WTC11 (cell line): ENCODE data around the gene GOSR1. TPM values are rescaled to one million over a fixed set of nuclear protein-coding genes. Genes with fewer than 3 reads are reported as not detected.
"Not testable (repeated sequence)": the region's sequence is repeated elsewhere in the genome, so short reads cannot be mapped to it uniquely, and the experiment has no call there.

Experiments
- ATAC-seq: fragments of 200-7000 bp; cut with Tn5 transposase; 2 replicates; pipeline ENCODE4 v1.10.0; 2021; ENCODE audit warnings: mild to moderate bottlenecking, moderate library complexity
- CTCF ChIA-PET: fragments of 300-600 bp; sonication (Branson Sonifier 250); formaldehyde crosslinking; loops from one replicate; lab custom pipeline; 2021; ENCODE audit warnings: antibody characterized with exemption; lab: Charles Lee
- POLR2A ChIA-PET: fragments of 350-600 bp; sonication (Branson Sonifier 250); formaldehyde crosslinking; loops from one replicate; lab custom pipeline; 2021; ENCODE audit warnings: antibody characterized with exemption; lab: Charles Lee
- DNase-seq: peaks from one replicate; pipeline ENCODE4 v3.0.0; 2021; ENCODE audit warnings: low spot score
- H3K27ac Mint-ChIP-seq: 2 replicates; pipeline ENCODE4 v1.8.0; 2021; ENCODE audit warnings: mixed read lengths
- H3K27me3 Mint-ChIP-seq: 2 replicates; pipeline ENCODE4 v1.8.0; 2021; ENCODE audit warnings: low read depth, mild to moderate bottlenecking, moderate library complexity, mixed read lengths
- H3K36me3 Mint-ChIP-seq: 2 replicates; pipeline ENCODE4 v1.8.0; 2021; ENCODE audit warnings: mixed read lengths
- H3K4me1 Mint-ChIP-seq: 2 replicates; pipeline ENCODE4 v1.8.0; 2022; ENCODE audit warnings: mixed read lengths
- H3K4me3 Mint-ChIP-seq: 2 replicates; pipeline ENCODE4 v1.8.0; 2021; ENCODE audit warnings: mild to moderate bottlenecking, moderate library complexity, mixed read lengths
- H3K9me3 Mint-ChIP-seq: 2 replicates; pipeline ENCODE4 v1.8.0; 2021; ENCODE audit warnings: mixed read lengths
- AR ChIP-seq: fragments of 250-450 bp; sonication (Bioruptor Pico); IDR thresholded peaks from 2 replicates; pipeline ENCODE4 v1.9.0; 2021; ENCODE audit warnings: mild to moderate bottlenecking
- ATF3 ChIP-seq: sonication (generic); formaldehyde crosslinking; conservative IDR thresholded peaks from 2 replicates; pipeline ENCODE4 v1.8.1; 2022; ENCODE audit warnings: mild to moderate bottlenecking, missing genetic modification reagents
- CBFB ChIP-seq: sonication (generic); formaldehyde crosslinking; IDR thresholded peaks from 2 replicates; pipeline ENCODE4 v1.8.1; 2022; ENCODE audit warnings: mild to moderate bottlenecking, low read depth, missing genetic modification reagents
- CTCF ChIP-seq: fragments of 200-600 bp; IDR thresholded peaks from 2 replicates; pipeline ENCODE4 v1.8.0; 2022; ENCODE audit warnings: antibody characterized with exemption
- E2F1 ChIP-seq: sonication (generic); formaldehyde crosslinking; IDR thresholded peaks from 2 replicates; pipeline ENCODE4 v1.8.0; 2022; ENCODE audit warnings: mild to moderate bottlenecking, missing genetic modification reagents
- ELF4 ChIP-seq: sonication (generic); formaldehyde crosslinking; IDR thresholded peaks from 2 replicates; pipeline ENCODE4 v1.8.1; 2022; ENCODE audit warnings: low read depth, mild to moderate bottlenecking, moderate library complexity, missing genetic modification reagents
- ERG ChIP-seq: fragments of 250-450 bp; sonication (Bioruptor Pico); IDR thresholded peaks from 2 replicates; pipeline ENCODE4 v1.8.0; 2021; ENCODE audit warnings: mild to moderate bottlenecking
- FOXJ3 ChIP-seq: sonication (generic); formaldehyde crosslinking; IDR thresholded peaks from 2 replicates; pipeline ENCODE4 v1.9.0; 2021; ENCODE audit warnings: missing genetic modification reagents, mild to moderate bottlenecking, borderline replicate concordance
- GTF2I ChIP-seq: fragments of 250-450 bp; sonication (Bioruptor Pico); conservative IDR thresholded peaks from 2 replicates; pipeline ENCODE4 v1.4.0; 2021; ENCODE audit warnings: mild to moderate bottlenecking
- HMGA2 ChIP-seq: fragments of 250-450 bp; sonication (Bioruptor Pico); IDR thresholded peaks from 2 replicates; pipeline ENCODE4 v1.4.0; 2021; ENCODE audit warnings: mild to moderate bottlenecking, moderate library complexity
- IRF2 ChIP-seq: sonication (generic); formaldehyde crosslinking; IDR thresholded peaks from 2 replicates; pipeline ENCODE4 v1.8.0; 2022; ENCODE audit warnings: low read depth, missing genetic modification reagents, borderline replicate concordance
- MLX ChIP-seq: sonication (generic); formaldehyde crosslinking; IDR thresholded peaks from 2 replicates; pipeline ENCODE4 v1.8.1; 2023; ENCODE audit warnings: mild to moderate bottlenecking, missing genetic modification reagents, moderate library complexity
- NFATC4 ChIP-seq: fragments of 250-450 bp; sonication (Bioruptor Pico); IDR thresholded peaks from 2 replicates; pipeline ENCODE4 v1.9.0; 2021; ENCODE audit warnings: mild to moderate bottlenecking
- NFE2L1 ChIP-seq: sonication (generic); formaldehyde crosslinking; IDR thresholded peaks from 2 replicates; pipeline ENCODE4 v1.8.1; 2023; ENCODE audit warnings: missing genetic modification reagents
- OVOL2 ChIP-seq: fragments of 250-450 bp; sonication (Bioruptor Pico); IDR thresholded peaks from 2 replicates; pipeline ENCODE4 v1.9.0; 2021; ENCODE audit warnings: mild to moderate bottlenecking, borderline replicate concordance
- PRRX2 ChIP-seq: fragments of 250-450 bp; sonication (Bioruptor Pico); IDR thresholded peaks from 2 replicates; pipeline ENCODE4 v1.8.0; 2021; ENCODE audit warnings: mild to moderate bottlenecking
- SMAD3 ChIP-seq: sonication (generic); formaldehyde crosslinking; IDR thresholded peaks from 2 replicates; pipeline ENCODE4 v1.8.0; 2022; ENCODE audit warnings: missing genetic modification reagents, mild to moderate bottlenecking, borderline replicate concordance
- SOX15 ChIP-seq: fragments of 250-450 bp; sonication (Bioruptor Pico); IDR thresholded peaks from 2 replicates; pipeline ENCODE4 v1.9.0; 2021; ENCODE audit warnings: mild to moderate bottlenecking
- USF1 ChIP-seq: sonication (generic); formaldehyde crosslinking; IDR thresholded peaks from 2 replicates; pipeline ENCODE4 v1.8.0; 2022; ENCODE audit warnings: mild to moderate bottlenecking, missing genetic modification reagents
- ZBTB21 ChIP-seq: sonication (generic); formaldehyde crosslinking; IDR thresholded peaks from 2 replicates; pipeline ENCODE4 v1.8.1; 2023; ENCODE audit warnings: mild to moderate bottlenecking, missing genetic modification reagents, borderline replicate concordance
- ZNF121 ChIP-seq: sonication (generic); formaldehyde crosslinking; IDR thresholded peaks from 2 replicates; pipeline ENCODE4 v1.8.0; 2023; ENCODE audit warnings: missing genetic modification reagents
- ZNF219 ChIP-seq: sonication (generic); formaldehyde crosslinking; IDR thresholded peaks from 2 replicates; pipeline ENCODE4 v1.8.0; 2023; ENCODE audit warnings: missing genetic modification reagents, mild to moderate bottlenecking, borderline replicate concordance
- total RNA-seq: library from RNA; stranded (reverse); gene quantifications from 3 replicates; pipeline ENCODE4 v1.2.3, GENCODE V29; 2021

Gene GOSR1
- total RNA-seq, 1 experiment from 2014 or later: 37.4 TPM

- POLR2A ChIA-PET: no interaction called here
- no peak for TF ChIP-seq USF1 (CRISPR knock-in tag)
- no peak for TF ChIP-seq ERG
- no peak for TF ChIP-seq NFATC4 (CRISPR knock-in tag)
- TF ChIP-seq PRRX2: no peak
- TF ChIP-seq SOX15: no peak
- no peak for TF ChIP-seq ATF3
- no peak for TF ChIP-seq CBFB (CRISPR knock-in tag)
- no peak for TF ChIP-seq CTCF
- no peak for TF ChIP-seq GTF2I (CRISPR knock-in tag)
- TF ChIP-seq, all 79 proteins: peak for 0
- no peak for DNase-seq
- Mint-ChIP-seq H3K9me3 (peaks cover 27% of the 10 kb centered on the region), H3K27me3 (no peaks in the 10 kb centered on the region), H3K4me3 (no peak overlapping the region), H3K27ac (no peak overlapping the region), H3K36me3 (peaks cover 53% of the 10 kb centered on the region), H3K4me1 (no peaks in the 10 kb centered on the region)
- CTCF ChIA-PET: no interaction called here
- ATAC-seq: no peak
Observed at GRCh38 chr17:30458371-30458770, 18.8 kb upstream of the GOSR1 start.

- ATAC-seq, H3K27me3 Mint-ChIP-seq, CTCF ChIA-PET, H3K4me3 Mint-ChIP-seq, DNase-seq, POLR2A ChIA-PET, H3K27ac Mint-ChIP-seq, H3K4me1 Mint-ChIP-seq: not testable (repeated sequence)
- peak; percentile 93 for TF ChIP-seq HMGA2 (CRISPR knock-in tag)
- Mint-ChIP-seq H3K9me3 (peaks cover 28% of the 10 kb centered on the region), H3K36me3 (peaks cover 49% of the 10 kb centered on the region)
Observed at GRCh38 chr17:30458797-30459413, 18.3 kb upstream of the GOSR1 start.

GRCh38 chr17:30468465-30468864, 8.7 kb upstream of the GOSR1 start:
- ATAC-seq: no peak
- Mint-ChIP-seq H3K27ac (no peak overlapping the region), H3K36me3 (peaks cover 5% of the 10 kb centered on the region), H3K4me1 (no peaks in the 10 kb centered on the region), H3K27me3 (no peaks in the 10 kb centered on the region; the same call in 1 of the 2 replicates), H3K9me3 (peaks cover under 1% of the 10 kb centered on the region; the same call in 1 of the 2 replicates), H3K4me3 (no peak overlapping the region)
- CTCF ChIA-PET: interaction anchor here (1.7 kb wide), 1 partner anchor 9 kb away, joined by 11 read pairs; the partner anchor contains the start of gene GOSR1
- POLR2A ChIA-PET: no interaction called here
- no peak for DNase-seq
- TF ChIP-seq E2F1 (no peak), ELF4 (CRISPR knock-in tag) (no peak), OVOL2 (CRISPR knock-in tag) (no peak), AR (CRISPR knock-in tag) (no peak), SMAD3 (CRISPR knock-in tag) (no peak), SOX15 (no peak), IRF2 (no peak), ZBTB21 (CRISPR knock-in tag) (no peak), ZNF121 (CRISPR knock-in tag) (no peak), MLX (CRISPR knock-in tag) (no peak), ZNF219 (CRISPR knock-in tag) (no peak), FOXJ3 (no peak), NFE2L1 (CRISPR knock-in tag) (no peak)
